Measurements from ENCODE around the gene LDB2.

GRCh38 chr4:16521156-16521915 is 377.1 kb downstream of the LDB2 start:
- TF ChIP-seq CTCF (conservative IDR thresholded peaks at IDR 0.05; ENCODE audit: low read length) (no peak), EZH2phosphoT487 (IDR thresholded peaks at IDR 0.05; ENCODE audit: borderline replicate concordance) (no peak)

Measured in Loucy (cell line).